SK-N-SH treated with all-trans-retinoic acid at 6 μM for 48 hours (cell line): Measurements from ENCODE around the gene EPN3.

Source experiments
- ATAC-seq: fragments of 200-7000 bp; cut with Tn5 transposase; 3 replicates; pipeline ENCODE4 v1.9.1; 2020; ENCODE audit warnings: mild to moderate bottlenecking, moderate library complexity
- ARNTL ChIP-seq: fragments of 450-650 bp; formaldehyde crosslinking; IDR thresholded peaks from 2 replicates; pipeline ENCODE4 v1.5.0; 2020; ENCODE audit warnings: low read depth, mild to moderate bottlenecking, moderate library complexity, borderline replicate concordance
- BACH2 ChIP-seq: fragments of 250-450 bp; sonication (Bioruptor Pico); IDR thresholded peaks from 2 replicates; pipeline ENCODE4 v1.9.0; 2021; ENCODE audit warnings: mild to moderate bottlenecking, borderline replicate concordance
- ESRRG ChIP-seq: fragments of 250-450 bp; sonication (Bioruptor Pico); IDR thresholded peaks from 2 replicates; pipeline ENCODE4 v1.6.1; 2021; ENCODE audit warnings: mild to moderate bottlenecking
- GLIS3 ChIP-seq: fragments of 250-450 bp; sonication (Bioruptor Pico); IDR thresholded peaks from 2 replicates; pipeline ENCODE4 v1.5.0; 2020; ENCODE audit warnings: mild to moderate bottlenecking, moderate library complexity
- OSR1 ChIP-seq: fragments of 250-450 bp; sonication (Bioruptor Pico); IDR thresholded peaks from 2 replicates; pipeline ENCODE4 v1.8.0; 2022; ENCODE audit warnings: moderate library complexity, mild to moderate bottlenecking, inconsistent platforms
- PATZ1 ChIP-seq: fragments of 250-450 bp; sonication (Bioruptor Pico); IDR thresholded peaks from 2 replicates; pipeline ENCODE4 v1.8.0; 2020; ENCODE audit warnings: mild to moderate bottlenecking, moderate library complexity, borderline replicate concordance
- PPARA ChIP-seq: fragments of 250-450 bp; sonication (Bioruptor Pico); IDR thresholded peaks from 2 replicates; pipeline ENCODE4 v1.5.0; 2020; ENCODE audit warnings: mild to moderate bottlenecking, borderline replicate concordance
- RARB ChIP-seq: fragments of 250-450 bp; sonication (Bioruptor Pico); IDR thresholded peaks from 2 replicates; pipeline ENCODE4 v1.8.0; 2021; ENCODE audit warnings: mild to moderate bottlenecking, moderate library complexity
- SNAI2 ChIP-seq: fragments of 250-450 bp; sonication (Bioruptor Pico); IDR thresholded peaks from 2 replicates; pipeline ENCODE4 v1.5.0; 2020; ENCODE audit warnings: mild to moderate bottlenecking, moderate library complexity
- TCF4 ChIP-seq: fragments of 250-450 bp; sonication (Bioruptor Pico); IDR thresholded peaks from 2 replicates; pipeline ENCODE4 v1.8.0; 2021; ENCODE audit warnings: mild to moderate bottlenecking, moderate library complexity, borderline replicate concordance
- TOX ChIP-seq: fragments of 250-450 bp; sonication (Bioruptor Pico); IDR thresholded peaks from 2 replicates; pipeline ENCODE4 v1.8.0; 2021; ENCODE audit warnings: mild to moderate bottlenecking, moderate library complexity, borderline replicate concordance
- TSHZ2 ChIP-seq: fragments of 250-450 bp; sonication (Bioruptor Pico); IDR thresholded peaks from 2 replicates; pipeline ENCODE4 v1.5.0; 2020; ENCODE audit warnings: mild to moderate bottlenecking, moderate library complexity
- ZC3H10 ChIP-seq: fragments of 250-450 bp; sonication (Bioruptor Pico); IDR thresholded peaks from 2 replicates; pipeline ENCODE4 v1.5.1; 2021; ENCODE audit warnings: mild to moderate bottlenecking, moderate library complexity
- ZFP3 ChIP-seq: fragments of 250-450 bp; sonication (Bioruptor Pico); IDR thresholded peaks from 2 replicates; pipeline ENCODE4 v1.5.0; 2020; ENCODE audit warnings: mild to moderate bottlenecking, moderate library complexity
- ZFP30 ChIP-seq: fragments of 450-650 bp; formaldehyde crosslinking; IDR thresholded peaks from 2 replicates; pipeline ENCODE4 v1.5.0; 2022; ENCODE audit warnings: mild to moderate bottlenecking, moderate library complexity
- ZNF565 ChIP-seq: fragments of 450-650 bp; formaldehyde crosslinking; conservative IDR thresholded peaks from 2 replicates; pipeline ENCODE4 v1.5.0; 2020; ENCODE audit warnings: low read depth, mild to moderate bottlenecking, moderate library complexity
- ZNF70 ChIP-seq: fragments of 450-650 bp; formaldehyde crosslinking; IDR thresholded peaks from 2 replicates; pipeline ENCODE4 v1.5.0; 2020; ENCODE audit warnings: mild to moderate bottlenecking, moderate library complexity
- ZNF8 ChIP-seq: fragments of 450-650 bp; formaldehyde crosslinking; IDR thresholded peaks from 2 replicates; pipeline ENCODE4 v1.5.0; 2020; ENCODE audit warnings: mild to moderate bottlenecking, moderate library complexity
- TF ChIP-seq, protein P1 (sequence below): fragments of 250-450 bp; sonication (Bioruptor Pico); IDR thresholded peaks from 2 replicates; pipeline ENCODE4 v1.5.1; 2021; ENCODE audit warnings: mild to moderate bottlenecking, moderate library complexity

The EPN3 gene

DNA sequence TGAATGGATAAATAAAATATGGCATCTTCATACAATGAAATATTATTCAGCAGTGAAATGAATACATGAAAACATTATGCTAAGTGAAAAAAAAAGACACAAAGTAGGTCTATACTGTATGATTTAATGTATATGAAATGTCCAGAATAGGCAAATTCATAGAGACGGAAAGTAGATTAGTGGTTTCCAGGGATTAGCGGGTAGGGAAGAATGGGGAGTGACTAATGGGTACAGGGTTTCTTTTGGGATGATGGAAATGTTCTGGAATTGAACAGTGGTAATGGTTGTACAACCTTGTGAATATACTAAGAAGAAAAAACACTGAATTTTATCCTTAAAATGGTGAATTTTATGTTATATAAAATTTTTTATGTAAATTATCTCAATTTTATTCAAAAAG, 32.8 kb upstream of the EPN3 start (continued):
- TF ChIP-seq ESRRG (CRISPR knock-in tag): no peak
- TF ChIP-seq TSHZ2 (CRISPR knock-in tag): no peak
- no peak for TF ChIP-seq PPARA (CRISPR knock-in tag)
- no peak for TF ChIP-seq SNAI2 (CRISPR knock-in tag)
- no peak for TF ChIP-seq ZFP3 (CRISPR knock-in tag)
- TF ChIP-seq, all 23 proteins: peak for 0

DNA sequence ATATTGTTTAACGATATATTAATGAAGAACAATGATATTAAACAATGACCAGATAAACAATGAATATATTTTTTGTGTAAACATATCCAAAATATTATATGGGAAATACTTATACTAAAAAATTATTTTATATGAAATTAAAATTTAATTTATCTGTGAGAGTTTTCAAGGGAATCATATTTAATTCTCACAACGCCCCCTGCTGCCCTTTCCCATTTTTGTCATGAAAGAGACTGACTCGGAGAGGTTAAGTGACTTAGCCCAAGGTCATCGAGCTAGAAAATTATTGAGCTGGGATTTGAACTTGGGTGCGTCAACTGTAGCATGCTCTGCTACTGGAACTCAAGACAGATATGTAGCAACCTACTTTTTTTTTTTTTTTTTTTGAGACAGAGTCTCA, 31.5 kb upstream of the EPN3 start:
- TF ChIP-seq ZFP3 (CRISPR knock-in tag): no peak
- TF ChIP-seq OSR1 (CRISPR knock-in tag): no peak
- TF ChIP-seq ZNF70 (CRISPR knock-in tag): no peak
- TF ChIP-seq TOX (CRISPR knock-in tag): no peak
- no peak for TF ChIP-seq ARNTL (CRISPR knock-in tag)
- no peak for TF ChIP-seq PATZ1 (CRISPR knock-in tag)
- TF ChIP-seq GLIS3 (CRISPR knock-in tag): no peak
- TF ChIP-seq BACH2 (CRISPR knock-in tag): no peak
- TF ChIP-seq TCF4 (CRISPR knock-in tag): no peak
- TF ChIP-seq, all 23 proteins: peak for 0

DNA sequence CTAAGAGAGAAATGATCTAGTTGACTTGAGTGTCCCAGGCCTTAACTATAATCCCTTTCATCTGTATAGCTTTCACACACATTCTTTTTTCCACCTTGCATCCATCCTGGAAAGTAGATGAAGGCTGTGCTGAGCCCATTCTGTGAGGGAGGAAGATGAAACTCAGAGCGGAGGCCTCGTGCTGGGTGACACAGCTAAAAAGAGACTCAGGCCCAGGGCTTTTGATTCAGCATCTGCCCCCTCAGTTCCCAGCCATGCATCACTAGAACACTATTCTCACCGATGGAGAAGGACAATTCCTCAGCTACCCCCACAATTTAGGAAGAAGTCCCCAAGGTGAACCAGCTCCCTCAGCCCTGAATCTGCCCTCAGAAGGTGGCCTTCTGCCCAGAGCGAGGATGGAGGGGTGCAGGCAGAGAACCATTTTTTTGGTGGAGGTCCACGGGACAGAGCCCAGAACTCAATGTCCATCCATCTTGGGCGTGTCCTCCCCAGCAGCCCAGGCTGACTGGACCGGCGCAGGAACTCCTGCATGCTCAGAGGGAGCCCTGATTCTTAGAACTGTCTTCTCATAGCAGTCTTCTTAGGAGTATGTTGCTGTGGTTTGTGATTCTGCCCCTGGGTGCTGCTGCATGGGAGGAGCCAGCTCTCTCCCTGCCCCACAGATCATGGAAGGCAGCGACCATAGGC, 30.1 kb upstream of the EPN3 start:
- TF ChIP-seq SNAI2 (CRISPR knock-in tag): no peak
- TF ChIP-seq PPARA (CRISPR knock-in tag): no peak
- TF ChIP-seq RARB (CRISPR knock-in tag): no peak
- TF ChIP-seq ESRRG (CRISPR knock-in tag): no peak
- no peak for TF ChIP-seq ZFP30
- no peak for TF ChIP-seq TOX (CRISPR knock-in tag)
- TF ChIP-seq PATZ1 (CRISPR knock-in tag): no peak
- no peak for TF ChIP-seq ZNF8 (CRISPR knock-in tag)
- TF ChIP-seq ZNF565: no peak
- TF ChIP-seq ZC3H10 (CRISPR knock-in tag): no peak
- TF ChIP-seq GLIS3 (CRISPR knock-in tag): no peak
- TF ChIP-seq ARNTL (CRISPR knock-in tag): no peak
- TF ChIP-seq BACH2 (CRISPR knock-in tag): no peak
- no peak for TF ChIP-seq ZFP3 (CRISPR knock-in tag)
- TF ChIP-seq, protein P1, sequence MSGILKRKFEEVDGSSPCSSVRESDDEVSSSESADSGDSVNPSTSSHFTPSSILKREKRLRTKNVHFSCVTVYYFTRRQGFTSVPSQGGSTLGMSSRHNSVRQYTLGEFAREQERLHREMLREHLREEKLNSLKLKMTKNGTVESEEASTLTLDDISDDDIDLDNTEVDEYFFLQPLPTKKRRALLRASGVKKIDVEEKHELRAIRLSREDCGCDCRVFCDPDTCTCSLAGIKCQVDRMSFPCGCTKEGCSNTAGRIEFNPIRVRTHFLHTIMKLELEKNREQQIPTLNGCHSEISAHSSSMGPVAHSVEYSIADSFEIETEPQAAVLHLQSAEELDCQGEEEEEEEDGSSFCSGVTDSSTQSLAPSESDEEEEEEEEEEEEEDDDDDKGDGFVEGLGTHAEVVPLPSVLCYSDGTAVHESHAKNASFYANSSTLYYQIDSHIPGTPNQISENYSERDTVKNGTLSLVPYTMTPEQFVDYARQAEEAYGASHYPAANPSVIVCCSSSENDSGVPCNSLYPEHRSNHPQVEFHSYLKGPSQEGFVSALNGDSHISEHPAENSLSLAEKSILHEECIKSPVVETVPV (CRISPR knock-in tag): no peak
- no peak for TF ChIP-seq TSHZ2 (CRISPR knock-in tag)
- no peak for ATAC-seq

More for the DNA sequence above, 31.5 kb upstream of the EPN3 start:
- ATAC-seq: peak; percentile 24; the same call in 2 of the 3 replicates
